ENCODE results near the gene TOMM40.

- TF ChIP-seq ZNF234 (CRISPR knock-in tag; conservative IDR thresholded peaks at IDR 0.05): no peak
- no peak for TF ChIP-seq ZFP62 (CRISPR knock-in tag; IDR thresholded peaks at IDR 0.05)
These were observed 18.7 kb downstream of the TOMM40 start for GRCh38 chr19:44909775-44910174.

All from HepG2 (cell line).